H1 (cell line): ENCODE results near the gene TMEM253. TPM values are rescaled to one million over a fixed set of nuclear protein-coding genes. Genes with fewer than 3 reads are reported as not detected.

Experiments used
- BACH1 ChIP-seq: IDR thresholded peaks from 2 replicates; pipeline ENCODE4 v1.6.1; 2012; ENCODE audit warnings: low read length, improper control_type of control experiment
- CEBPB ChIP-seq: IDR thresholded peaks from 2 replicates; pipeline ENCODE4 v1.6.1; 2012; ENCODE audit warnings: low read depth, low read length
- HDAC2 ChIP-seq, 2 experiments: fragments of 300-600 bp in 1 of 2; sonication (generic) in 1 of 2; IDR thresholded peaks; 2 replicates each; pipeline ENCODE4 v1.6.1; 2011 to 2012; ENCODE audit warnings: low read depth in 2 of 2, low read length in 2 of 2, mild to moderate bottlenecking in 2 of 2, moderate library complexity in 2 of 2, borderline replicate concordance in 1 of 2, inconsistent platforms in 1 of 2
- KDM4A ChIP-seq: IDR thresholded peaks from one replicate; pipeline ENCODE4 v1.7.1; 2012; ENCODE audit warnings: low read depth, mild to moderate bottlenecking, moderate library complexity, low read length, inconsistent platforms; ENCODE audit not compliant: severe bottlenecking
- POLR2A ChIP-seq, 2 experiments: IDR thresholded peaks; 1 replicate in 1 of 2; 2 replicates in 1 of 2; pipeline ENCODE4 v1.6.1; 2011; ENCODE audit warnings: low read depth in 2 of 2, low read length in 2 of 2, mild to moderate bottlenecking in 2 of 2; ENCODE audit errors: control extremely low read depth in 1 of 2
- SAP30 ChIP-seq: fragments of 300-600 bp; sonication (generic); IDR thresholded peaks from 2 replicates; pipeline ENCODE4 v1.7.1; 2012; ENCODE audit warnings: low read length, moderate library complexity, mild to moderate bottlenecking, inconsistent platforms; ENCODE audit not compliant: insufficient read depth, insufficient replicate concordance
- SIN3A ChIP-seq, 2 experiments: IDR thresholded peaks in 1 of 2; conservative IDR thresholded peaks in 1 of 2; 2 replicates each; pipeline ENCODE4 v1.6.1; 2011 to 2012; ENCODE audit warnings: low read length in 2 of 2, improper control_type of control experiment in 1 of 2, low read depth in 1 of 2, mild to moderate bottlenecking in 1 of 2
- TAF7 ChIP-seq: optimal IDR thresholded peaks from 2 replicates; pipeline ENCODE3; 2011; ENCODE audit warnings: low read depth, mild to moderate bottlenecking, inconsistent platforms, low read length, moderate library complexity, borderline replicate concordance
- TBP ChIP-seq: IDR thresholded peaks from 2 replicates; pipeline ENCODE4 v1.6.1; 2011; ENCODE audit warnings: low read depth, low read length, improper control_type of control experiment
- polyA plus RNA-seq, 7 experiments: library from polyadenylated mRNA; depleted of rRNA in 3 of 7; stranded (reverse) in 5 of 7; unstranded in 2 of 7; fragments of >200 nt in 5 of 7; fragments of 200-250 nt in 2 of 7; gene quantifications; 1 replicate in 5 of 7; 2 replicates in 1 of 7; 4 replicates in 1 of 7; pipeline versions ENCODE4 v1.2.1 to v1.2.3, GENCODE V29; 2011 to 2013; ENCODE audit warnings: missing spikeins in 2 of 7, mixed read lengths in 2 of 7
- total RNA-seq: library from RNA; stranded (reverse); fragmentation: NEBNext Ultra II Directional; extraction: Animal tissue kit (Norgen Biotek cat#: 25700); gene quantifications from 2 replicates; pipeline ENCODE4 v1.2.1, GENCODE V29; 2021

Gene TMEM253
- total and polyA plus RNA-seq, 2 of the 8 experiments (the other 6 are each of a cell fraction or from before 2014, with no cell fraction given) = 1.9 to 2.2 TPM

DNA sequence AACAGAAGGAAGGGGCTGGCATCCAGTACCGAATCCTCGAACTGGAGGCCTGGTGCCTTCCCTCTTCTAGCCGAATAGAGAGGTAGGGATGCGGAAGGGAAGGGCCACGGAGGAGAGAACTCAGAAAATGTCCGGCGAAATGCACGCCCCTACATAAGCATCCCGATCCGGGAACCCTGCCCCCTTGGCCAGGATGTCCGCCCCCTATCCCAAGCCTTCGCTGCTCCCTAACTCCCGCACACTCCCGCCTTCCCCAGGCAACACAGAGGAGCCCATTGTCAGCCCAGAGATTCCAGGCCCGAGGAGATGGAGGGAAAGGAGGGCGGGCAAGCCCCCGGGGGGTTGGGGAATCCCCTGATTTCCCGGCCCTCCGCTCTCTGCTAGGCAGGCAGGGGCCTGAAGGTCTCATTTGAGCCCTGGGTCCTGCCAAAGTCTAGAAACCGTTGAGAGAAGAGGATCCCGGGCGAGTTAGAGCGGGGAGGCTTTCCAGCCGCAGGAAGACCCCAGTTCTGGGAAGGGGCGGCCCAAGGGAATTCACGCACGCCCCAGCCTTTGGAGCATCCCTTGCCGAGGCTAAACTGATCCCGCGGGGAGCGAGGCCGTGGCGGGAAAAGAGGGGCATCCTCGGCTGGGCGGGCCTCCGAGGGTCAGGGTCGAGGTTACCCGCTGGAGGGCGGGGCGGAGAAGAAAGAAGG is 31.3 kb upstream of the TMEM253 start (continued):
- TF ChIP-seq TBP (peak; percentile 31; the same call in 1 of the 2 replicates), SAP30 (peak; percentile 73), CEBPB (no peak), KDM4A (peak; percentile 4), POLR2A (IDR thresholded peaks at IDR 0.05; ENCODE audit: control extremely low read depth in 1 of 2, low read depth in 2 of 2, low read length in 2 of 2) (peak in 1 of 2 experiments; percentile 16; a peak in 1 of 3 replicates), TAF7 (peak; percentile 58), BACH1 (no peak), SIN3A (conservative IDR thresholded peaks at IDR 0.05 in 1 of 2, IDR thresholded peaks at IDR 0.05 in 1 of 2; ENCODE audit: low read depth in 1 of 2, low read length in 2 of 2) (peak in 1 of 2 experiments; percentile 74; a peak in 1 of 4 replicates), HDAC2 (IDR thresholded peaks at IDR 0.05; ENCODE audit: borderline replicate concordance in 1 of 2, low read depth in 2 of 2, low read length in 2 of 2) (0 out of 4 replicates have a peak, but pooled peaks of 1 of the 2 experiments have one; percentile 10)
